HCT116 (cell line): ENCODE measurements around the gene MFSD6. TPM values are rescaled to one million over a fixed set of nuclear protein-coding genes. Genes with fewer than 3 reads are reported as not detected.

Source experiments
- ATAC-seq: fragments of 200-7000 bp; cut with Tn5 transposase; 2 replicates; pipeline ENCODE4 v1.9.1; 2020; ENCODE audit warnings: mild to moderate bottlenecking, moderate library complexity
- BruUV-seq: library from RNA; stranded (reverse); fragments of 400-500 nt; replicated peaks from 2 replicates; lab custom pipeline; 2021; lab: Mats Ljungman, UMichigan
- CTCF ChIA-PET: fragments of 300-600 bp; sonication (Branson Sonifier 250); formaldehyde crosslinking; loops from one replicate; lab custom pipeline; 2021; ENCODE audit warnings: antibody characterized with exemption; lab: Charles Lee
- POLR2A ChIA-PET: fragments of 300-600, 350-600 bp; sonication (Branson Sonifier 250); formaldehyde crosslinking; loops from one replicate; lab custom pipeline; 2021; ENCODE audit warnings: antibody characterized with exemption; lab: Charles Lee
- RAD21 ChIA-PET, 2 experiments: fragments of 300-600 bp; sonication (Branson Sonifier 250); formaldehyde crosslinking; loops; one replicate each; lab custom pipeline; 2023; ENCODE audit warnings: low total read pairs in 2 of 2; ENCODE audit not compliant: uncharacterized antibody in 2 of 2, unreplicated experiment in 2 of 2, low non-redundant PET in 1 of 2; lab: Charles Lee
- DNase-seq: peaks from one replicate; pipeline ENCODE4 v3.0.0-alpha.2; 2010; ENCODE audit warnings: low read depth, low spot score
- H2AFZ ChIP-seq: fragments of 200-600 bp; shearing (Covaris generic), sonication (generic); 2 replicates; pipeline ENCODE4 v1.6.1; 2017; ENCODE audit warnings: low read depth, mixed run types, mixed read lengths, antibody characterized with exemption, low read length; ENCODE audit not compliant: poor library complexity, severe bottlenecking
- H3K27ac ChIP-seq: 2 replicates; pipeline ENCODE4 v1.5.1; 2012; ENCODE audit warnings: low read depth, low read length
- H3K27me3 ChIP-seq: fragments of 200-600 bp; sonication (generic); 2 replicates; pipeline ENCODE4 v1.6.1; 2016; ENCODE audit warnings: mixed run types, low read length, mixed read lengths; ENCODE audit not compliant: insufficient read depth
- H3K36me3 ChIP-seq, 2 experiments: fragments of 200-500 bp in 1 of 2; fragments of 200-600 bp in 1 of 2; sonication (Bioruptor generic) in 1 of 2; sonication (generic) in 1 of 2; 2 replicates each; pipeline versions ENCODE4 v1.5.1 to v1.6.1; 2014 to 2016; ENCODE audit warnings: low read length in 2 of 2, inconsistent platforms in 1 of 2, mixed read lengths in 1 of 2, mixed run types in 1 of 2; ENCODE audit not compliant: insufficient read depth in 2 of 2, control insufficient read depth in 1 of 2
- H3K4me1 ChIP-seq, 2 experiments: fragments of 200-600 bp in 1 of 2; sonication (generic) in 1 of 2; 2 replicates each; pipeline versions ENCODE4 v1.5.1 to v1.6.1; 2012 to 2017; ENCODE audit warnings: low read length in 2 of 2, inconsistent platforms in 1 of 2, mild to moderate bottlenecking in 1 of 2, mixed read lengths in 1 of 2, mixed run types in 1 of 2, moderate library complexity in 1 of 2; ENCODE audit not compliant: insufficient read depth in 2 of 2, control insufficient read depth in 1 of 2
- H3K4me2 ChIP-seq: fragments of 200-600 bp; sonication (generic); 2 replicates; pipeline ENCODE4 v1.6.1; 2017; ENCODE audit warnings: mixed run types, low read length, mixed read lengths
- H3K4me3 ChIP-seq, 2 experiments: fragments of 200-600 bp in 1 of 2; sonication (generic) in 1 of 2; replicated peaks in 1 of 2; 2 replicates each; pipeline ENCODE4 v1.5.1; 2011 to 2016; ENCODE audit warnings: low read length in 2 of 2, control low read depth in 1 of 2, low read depth in 1 of 2, mild to moderate bottlenecking in 1 of 2, mixed read lengths in 1 of 2, mixed run types in 1 of 2
- H3K79me2 ChIP-seq: fragments of 200-600 bp; sonication (generic); 2 replicates; pipeline ENCODE4 v1.6.1; 2017; ENCODE audit warnings: mild to moderate bottlenecking, mixed run types, low read length, moderate library complexity, mixed read lengths; ENCODE audit not compliant: insufficient read depth
- H3K9ac ChIP-seq: fragments of 200-600 bp; sonication (generic); 2 replicates; pipeline ENCODE4 v1.6.1; 2016; ENCODE audit warnings: low read length, mixed read lengths
- H3K9me2 ChIP-seq: fragments of 200-600 bp; sonication (generic), shearing (Covaris generic); 2 replicates; pipeline ENCODE4 v1.6.1; 2017; ENCODE audit warnings: mixed run types, mild to moderate bottlenecking, moderate library complexity; ENCODE audit not compliant: insufficient read depth
- H3K9me3 ChIP-seq, 2 experiments: fragments of 200-500 bp in 1 of 2; fragments of 200-600 bp in 1 of 2; sonication (Bioruptor generic) in 1 of 2; sonication (generic) in 1 of 2; 2 replicates each; pipeline ENCODE4 v1.6.1; 2014 to 2017; ENCODE audit warnings: low read length in 2 of 2, mixed read lengths in 2 of 2, inconsistent platforms in 1 of 2, low read depth in 1 of 2, mild to moderate bottlenecking in 1 of 2, mixed run types in 1 of 2, moderate library complexity in 1 of 2; ENCODE audit not compliant: control insufficient read depth in 1 of 2, insufficient read depth in 1 of 2
- H4K20me1 ChIP-seq: fragments of 200-600 bp; sonication (generic), shearing (Covaris generic); 2 replicates; pipeline ENCODE4 v1.6.1; 2017; ENCODE audit warnings: mixed run types, mild to moderate bottlenecking, moderate library complexity; ENCODE audit not compliant: insufficient read depth
- JUND ChIP-seq: IDR thresholded peaks from 2 replicates; pipeline ENCODE4 v1.6.1; 2012
- POLR2AphosphoS5 ChIP-seq: IDR thresholded peaks from 2 replicates; pipeline ENCODE4 v1.6.1; 2011; ENCODE audit warnings: mild to moderate bottlenecking, low read depth, low read length, moderate library complexity
- RAD21 ChIP-seq: IDR thresholded peaks from 2 replicates; pipeline ENCODE4 v1.6.1; 2012; ENCODE audit warnings: low read depth, mild to moderate bottlenecking
- SIN3A ChIP-seq: IDR thresholded peaks from 2 replicates; pipeline ENCODE4 v1.6.1; 2012; ENCODE audit warnings: low read depth
- SP1 ChIP-seq: IDR thresholded peaks from 2 replicates; pipeline ENCODE4 v1.6.1; 2012; ENCODE audit warnings: low read depth
- intact Hi-C: fragments of 100-400 bp; cut with micrococcal nuclease; formaldehyde crosslinking; loops from 2 replicates; pipeline ENCODE4 v1.10.0; 2022
- total RNA-seq: library from RNA; stranded (reverse); gene quantifications from one replicate; pipeline ENCODE4 v1.2.1, GENCODE V29; 2021; ENCODE audit not compliant: unreplicated experiment
- TF ChIP-seq, protein P1 (sequence below): IDR thresholded peaks from 2 replicates; pipeline ENCODE4 v1.6.1; 2012; ENCODE audit warnings: low read depth
- TF ChIP-seq, protein P2 (sequence below): IDR thresholded peaks from 2 replicates; pipeline ENCODE4 v1.6.1; 2012
- TF ChIP-seq, protein P3 (sequence below): IDR thresholded peaks from 2 replicates; pipeline ENCODE4 v1.6.1; 2011; ENCODE audit warnings: mild to moderate bottlenecking, low read length, moderate library complexity; ENCODE audit not compliant: insufficient replicate concordance; ENCODE audit errors: extremely low read depth

The MFSD6 gene
- total RNA-seq, 1 experiment from 2014 or later = 18.6 TPM

DNA sequence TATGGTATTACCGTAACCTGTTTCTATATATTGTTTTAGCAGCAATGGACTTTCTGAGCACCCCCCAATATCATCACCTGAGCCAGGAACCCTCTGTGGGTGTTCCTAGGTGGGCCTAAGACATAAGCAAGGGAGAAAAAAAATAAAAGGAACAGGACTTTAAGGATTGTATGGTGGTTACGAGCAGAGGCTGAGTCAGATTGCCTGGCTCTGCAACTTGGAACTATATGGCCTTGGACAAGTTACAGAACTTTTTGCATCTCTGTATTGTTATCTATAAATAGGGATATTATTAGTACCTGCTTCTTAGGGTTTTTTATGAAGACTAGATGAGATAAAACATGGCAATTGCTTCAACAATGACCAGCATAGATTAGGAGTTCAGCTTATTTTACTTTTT, 34.9 kb downstream of the MFSD6 start:
- no peak overlapping the region for H3K4me3 ChIP-seq
- no peak overlapping the region for H3K4me2 ChIP-seq
- H3K79me2 ChIP-seq = no peaks in the 10 kb centered on the region
- H3K4me1 ChIP-seq = no peaks in the 10 kb centered on the region
- ATAC-seq (no peak), DNase-seq (no peak)
- H2AFZ ChIP-seq = no peak overlapping the region
- ChIA-PET CTCF (no interaction called here), RAD21 (no interaction called here), POLR2A (no interaction called here)
- H3K9me2 ChIP-seq = no peaks in the 10 kb centered on the region
- H3K9ac ChIP-seq = no peak overlapping the region
- H4K20me1 ChIP-seq = no peaks in the 10 kb centered on the region
- intact Hi-C loops = no loop called here
- no TSS peak for BruUV-seq
- H3K36me3 ChIP-seq = no peaks in the 10 kb centered on the region
- H3K27me3 ChIP-seq = no peaks in the 10 kb centered on the region
- no peaks in the 10 kb centered on the region for H3K9me3 ChIP-seq
- TF ChIP-seq, protein P1, sequence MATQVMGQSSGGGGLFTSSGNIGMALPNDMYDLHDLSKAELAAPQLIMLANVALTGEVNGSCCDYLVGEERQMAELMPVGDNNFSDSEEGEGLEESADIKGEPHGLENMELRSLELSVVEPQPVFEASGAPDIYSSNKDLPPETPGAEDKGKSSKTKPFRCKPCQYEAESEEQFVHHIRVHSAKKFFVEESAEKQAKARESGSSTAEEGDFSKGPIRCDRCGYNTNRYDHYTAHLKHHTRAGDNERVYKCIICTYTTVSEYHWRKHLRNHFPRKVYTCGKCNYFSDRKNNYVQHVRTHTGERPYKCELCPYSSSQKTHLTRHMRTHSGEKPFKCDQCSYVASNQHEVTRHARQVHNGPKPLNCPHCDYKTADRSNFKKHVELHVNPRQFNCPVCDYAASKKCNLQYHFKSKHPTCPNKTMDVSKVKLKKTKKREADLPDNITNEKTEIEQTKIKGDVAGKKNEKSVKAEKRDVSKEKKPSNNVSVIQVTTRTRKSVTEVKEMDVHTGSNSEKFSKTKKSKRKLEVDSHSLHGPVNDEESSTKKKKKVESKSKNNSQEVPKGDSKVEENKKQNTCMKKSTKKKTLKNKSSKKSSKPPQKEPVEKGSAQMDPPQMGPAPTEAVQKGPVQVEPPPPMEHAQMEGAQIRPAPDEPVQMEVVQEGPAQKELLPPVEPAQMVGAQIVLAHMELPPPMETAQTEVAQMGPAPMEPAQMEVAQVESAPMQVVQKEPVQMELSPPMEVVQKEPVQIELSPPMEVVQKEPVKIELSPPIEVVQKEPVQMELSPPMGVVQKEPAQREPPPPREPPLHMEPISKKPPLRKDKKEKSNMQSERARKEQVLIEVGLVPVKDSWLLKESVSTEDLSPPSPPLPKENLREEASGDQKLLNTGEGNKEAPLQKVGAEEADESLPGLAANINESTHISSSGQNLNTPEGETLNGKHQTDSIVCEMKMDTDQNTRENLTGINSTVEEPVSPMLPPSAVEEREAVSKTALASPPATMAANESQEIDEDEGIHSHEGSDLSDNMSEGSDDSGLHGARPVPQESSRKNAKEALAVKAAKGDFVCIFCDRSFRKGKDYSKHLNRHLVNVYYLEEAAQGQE = no peak
- no peak for TF ChIP-seq JUND
- no peak for TF ChIP-seq POLR2AphosphoS5
- TF ChIP-seq SIN3A = no peak
- TF ChIP-seq SP1 = no peak
- TF ChIP-seq, protein P2, sequence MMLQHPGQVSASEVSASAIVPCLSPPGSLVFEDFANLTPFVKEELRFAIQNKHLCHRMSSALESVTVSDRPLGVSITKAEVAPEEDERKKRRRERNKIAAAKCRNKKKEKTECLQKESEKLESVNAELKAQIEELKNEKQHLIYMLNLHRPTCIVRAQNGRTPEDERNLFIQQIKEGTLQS = no peak
- TF ChIP-seq, protein P3, sequence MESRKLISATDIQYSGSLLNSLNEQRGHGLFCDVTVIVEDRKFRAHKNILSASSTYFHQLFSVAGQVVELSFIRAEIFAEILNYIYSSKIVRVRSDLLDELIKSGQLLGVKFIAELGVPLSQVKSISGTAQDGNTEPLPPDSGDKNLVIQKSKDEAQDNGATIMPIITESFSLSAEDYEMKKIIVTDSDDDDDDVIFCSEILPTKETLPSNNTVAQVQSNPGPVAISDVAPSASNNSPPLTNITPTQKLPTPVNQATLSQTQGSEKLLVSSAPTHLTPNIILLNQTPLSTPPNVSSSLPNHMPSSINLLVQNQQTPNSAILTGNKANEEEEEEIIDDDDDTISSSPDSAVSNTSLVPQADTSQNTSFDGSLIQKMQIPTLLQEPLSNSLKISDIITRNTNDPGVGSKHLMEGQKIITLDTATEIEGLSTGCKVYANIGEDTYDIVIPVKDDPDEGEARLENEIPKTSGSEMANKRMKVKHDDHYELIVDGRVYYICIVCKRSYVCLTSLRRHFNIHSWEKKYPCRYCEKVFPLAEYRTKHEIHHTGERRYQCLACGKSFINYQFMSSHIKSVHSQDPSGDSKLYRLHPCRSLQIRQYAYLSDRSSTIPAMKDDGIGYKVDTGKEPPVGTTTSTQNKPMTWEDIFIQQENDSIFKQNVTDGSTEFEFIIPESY = no peak
- TF ChIP-seq RAD21 = no peak
- H3K27ac ChIP-seq = no peak overlapping the region
